WTC11 (cell line): ENCODE data around the gene PEAR1. TPM values are rescaled to one million over a fixed set of nuclear protein-coding genes. Genes with fewer than 3 reads are reported as not detected.
A peak's percentile ranks its signal among the peaks of the same experiment; 100 is the strongest.

Source experiments
- ATAC-seq: fragments of 200-7000 bp; cut with Tn5 transposase; 2 replicates; pipeline ENCODE4 v1.10.0; 2021; ENCODE audit warnings: mild to moderate bottlenecking, moderate library complexity
- CTCF ChIA-PET: fragments of 300-600 bp; sonication (Branson Sonifier 250); formaldehyde crosslinking; loops from one replicate; lab custom pipeline; 2021; ENCODE audit warnings: antibody characterized with exemption; lab: Charles Lee
- POLR2A ChIA-PET: fragments of 350-600 bp; sonication (Branson Sonifier 250); formaldehyde crosslinking; loops from one replicate; lab custom pipeline; 2021; ENCODE audit warnings: antibody characterized with exemption; lab: Charles Lee
- DNase-seq: peaks from one replicate; pipeline ENCODE4 v3.0.0; 2021; ENCODE audit warnings: low spot score
- H3K27ac Mint-ChIP-seq: 2 replicates; pipeline ENCODE4 v1.8.0; 2021; ENCODE audit warnings: mixed read lengths
- H3K27me3 Mint-ChIP-seq: 2 replicates; pipeline ENCODE4 v1.8.0; 2021; ENCODE audit warnings: low read depth, mild to moderate bottlenecking, moderate library complexity, mixed read lengths
- H3K36me3 Mint-ChIP-seq: 2 replicates; pipeline ENCODE4 v1.8.0; 2021; ENCODE audit warnings: mixed read lengths
- H3K4me1 Mint-ChIP-seq: 2 replicates; pipeline ENCODE4 v1.8.0; 2022; ENCODE audit warnings: mixed read lengths
- H3K4me3 Mint-ChIP-seq: 2 replicates; pipeline ENCODE4 v1.8.0; 2021; ENCODE audit warnings: mild to moderate bottlenecking, moderate library complexity, mixed read lengths
- H3K9me3 Mint-ChIP-seq: 2 replicates; pipeline ENCODE4 v1.8.0; 2021; ENCODE audit warnings: mixed read lengths
- ESRRA ChIP-seq: sonication (generic); formaldehyde crosslinking; IDR thresholded peaks from 2 replicates; pipeline ENCODE4 v1.8.1; 2022; ENCODE audit warnings: mild to moderate bottlenecking, missing genetic modification reagents, borderline replicate concordance
- FOXK1 ChIP-seq: sonication (generic); formaldehyde crosslinking; IDR thresholded peaks from 2 replicates; pipeline ENCODE4 v1.8.0; 2022; ENCODE audit warnings: mild to moderate bottlenecking, moderate library complexity, missing genetic modification reagents
- MYBL2 ChIP-seq: sonication (generic); formaldehyde crosslinking; IDR thresholded peaks from 2 replicates; pipeline ENCODE4 v1.8.1; 2023; ENCODE audit warnings: mild to moderate bottlenecking, moderate library complexity, missing genetic modification reagents
- NFE2L1 ChIP-seq: sonication (generic); formaldehyde crosslinking; IDR thresholded peaks from 2 replicates; pipeline ENCODE4 v1.8.1; 2023; ENCODE audit warnings: missing genetic modification reagents
- NFYB ChIP-seq: sonication (generic); formaldehyde crosslinking; conservative IDR thresholded peaks from 2 replicates; pipeline ENCODE4 v1.8.0; 2022; ENCODE audit warnings: low read depth, missing genetic modification reagents
- SP1 ChIP-seq: sonication (generic); formaldehyde crosslinking; conservative IDR thresholded peaks from 2 replicates; pipeline ENCODE4 v1.8.1; 2022; ENCODE audit warnings: missing genetic modification reagents
- TCF7 ChIP-seq: sonication (generic); formaldehyde crosslinking; IDR thresholded peaks from 2 replicates; pipeline ENCODE4 v1.8.0; 2022; ENCODE audit warnings: mild to moderate bottlenecking, low read depth, missing genetic modification reagents, moderate library complexity
- TP53 ChIP-seq: sonication (generic); formaldehyde crosslinking; IDR thresholded peaks from 2 replicates; pipeline ENCODE4 v1.8.1; 2023; ENCODE audit warnings: mild to moderate bottlenecking, missing genetic modification reagents
- ZNF423 ChIP-seq: fragments of 250-450 bp; sonication (Bioruptor Pico); IDR thresholded peaks from 2 replicates; pipeline ENCODE4 v2.1.2; 2022; ENCODE audit warnings: mild to moderate bottlenecking, moderate library complexity
- ZNF671 ChIP-seq: fragments of 250-450 bp; sonication (Bioruptor Pico); IDR thresholded peaks from 2 replicates; pipeline ENCODE4 v1.8.0; 2021; ENCODE audit warnings: mild to moderate bottlenecking
- total RNA-seq: library from RNA; stranded (reverse); gene quantifications from 3 replicates; pipeline ENCODE4 v1.2.3, GENCODE V29; 2021
- TF ChIP-seq, protein P1 (sequence below): sonication (generic); formaldehyde crosslinking; IDR thresholded peaks from 2 replicates; pipeline ENCODE4 v1.8.0; 2022; ENCODE audit warnings: mild to moderate bottlenecking, missing genetic modification reagents
- TF ChIP-seq, protein P2 (sequence below): fragments of 250-450 bp; sonication (Bioruptor Pico); conservative IDR thresholded peaks from 2 replicates; pipeline ENCODE4 v1.9.0; 2021; ENCODE audit warnings: mild to moderate bottlenecking
- TF ChIP-seq, protein P3 (sequence below): sonication (generic); formaldehyde crosslinking; IDR thresholded peaks from 2 replicates; pipeline ENCODE4 v1.8.1; 2023; ENCODE audit warnings: mild to moderate bottlenecking, missing genetic modification reagents, borderline replicate concordance
- TF ChIP-seq, protein P4 (sequence below): sonication (generic); formaldehyde crosslinking; IDR thresholded peaks from 2 replicates; pipeline ENCODE4 v1.8.0; 2022; ENCODE audit warnings: mild to moderate bottlenecking, missing genetic modification reagents

PEAR1 gene
- total RNA-seq, 1 experiment from 2014 or later = 1.6 TPM

DNA sequence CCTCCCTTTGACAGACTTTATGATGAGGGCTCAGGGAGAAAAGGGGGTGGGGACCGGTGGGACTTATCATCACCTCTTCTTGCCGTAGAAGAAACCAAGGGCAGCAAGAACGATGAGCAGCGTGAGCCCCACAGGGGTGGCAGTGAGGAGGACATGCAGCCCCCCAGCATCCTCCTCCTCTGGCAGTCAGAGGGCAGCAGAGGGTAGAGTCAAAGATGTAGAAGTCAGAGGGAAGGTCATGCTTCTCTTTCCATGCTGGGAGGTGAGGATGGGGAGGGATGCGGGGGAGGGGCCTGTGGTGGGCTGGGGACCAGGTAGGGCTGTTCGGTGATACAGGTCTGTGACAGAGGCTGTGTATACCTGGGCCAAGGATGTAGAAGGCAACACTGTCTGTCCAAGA lies 49.4 kb upstream of the PEAR1 start (continued):
- TF ChIP-seq ZNF671 (no peak), ZNF423 (CRISPR knock-in tag) (no peak), SP1 (CRISPR knock-in tag) (no peak), NFYB (CRISPR knock-in tag) (no peak)
- TF ChIP-seq, protein P1, sequence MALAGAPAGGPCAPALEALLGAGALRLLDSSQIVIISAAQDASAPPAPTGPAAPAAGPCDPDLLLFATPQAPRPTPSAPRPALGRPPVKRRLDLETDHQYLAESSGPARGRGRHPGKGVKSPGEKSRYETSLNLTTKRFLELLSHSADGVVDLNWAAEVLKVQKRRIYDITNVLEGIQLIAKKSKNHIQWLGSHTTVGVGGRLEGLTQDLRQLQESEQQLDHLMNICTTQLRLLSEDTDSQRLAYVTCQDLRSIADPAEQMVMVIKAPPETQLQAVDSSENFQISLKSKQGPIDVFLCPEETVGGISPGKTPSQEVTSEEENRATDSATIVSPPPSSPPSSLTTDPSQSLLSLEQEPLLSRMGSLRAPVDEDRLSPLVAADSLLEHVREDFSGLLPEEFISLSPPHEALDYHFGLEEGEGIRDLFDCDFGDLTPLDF (CRISPR knock-in tag) = no peak
- TF ChIP-seq, protein P2, sequence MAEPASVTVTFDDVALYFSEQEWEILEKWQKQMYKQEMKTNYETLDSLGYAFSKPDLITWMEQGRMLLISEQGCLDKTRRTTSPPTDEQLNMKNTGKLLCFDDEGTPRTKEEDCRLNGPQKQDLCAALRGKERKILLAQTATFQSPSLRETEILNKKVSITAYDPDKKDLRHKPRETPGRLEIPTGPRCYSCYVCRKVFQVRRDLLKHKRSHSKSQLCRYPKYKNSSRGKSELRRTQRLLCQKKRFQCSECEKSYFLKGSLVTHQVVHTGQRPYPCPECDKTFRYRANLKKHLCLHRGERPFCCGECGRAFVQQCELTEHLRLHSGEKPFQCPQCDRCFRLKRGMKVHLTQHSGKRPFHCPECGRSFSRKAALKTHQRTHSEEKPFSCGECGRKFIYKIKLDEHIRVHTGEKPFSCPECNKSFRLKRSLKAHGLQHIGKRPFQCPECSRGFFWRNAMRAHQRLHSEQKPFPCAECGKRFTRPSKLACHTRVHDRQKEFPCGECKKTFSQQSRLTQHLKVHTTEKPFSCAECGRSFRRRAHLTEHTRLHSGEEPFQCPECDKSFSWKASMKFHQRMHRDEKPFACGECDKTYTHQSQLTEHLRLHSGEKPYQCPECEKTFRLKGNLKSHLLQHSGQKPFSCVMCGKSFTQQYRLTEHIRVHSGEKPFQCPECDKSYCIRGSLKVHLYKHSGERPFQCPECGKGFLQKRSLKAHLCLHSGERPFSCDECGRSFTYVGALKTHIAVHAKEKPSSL = no peak

DNA sequence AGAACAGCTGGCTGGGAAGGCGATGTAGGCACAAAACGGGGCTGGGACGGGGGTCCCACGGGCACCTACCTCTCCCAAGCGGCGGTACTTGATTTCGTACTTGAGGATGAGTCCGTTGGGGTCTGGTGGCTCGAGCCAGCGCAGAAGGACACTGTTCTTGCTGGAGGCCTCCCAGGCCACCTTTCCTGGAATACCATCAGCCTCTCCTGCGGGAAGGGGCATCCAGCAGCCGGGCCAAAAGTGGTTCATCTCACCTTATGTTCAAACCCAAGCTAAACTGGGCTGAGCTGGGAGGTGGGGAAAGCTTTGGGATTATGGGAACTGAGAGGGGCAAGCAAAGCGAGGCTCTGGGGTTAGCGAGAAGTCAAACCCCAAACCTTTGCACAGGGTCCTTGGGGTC lies 48.9 kb upstream of the PEAR1 start:
- DNase-seq = no peak
- no peaks in the 10 kb centered on the region for H3K9me3 Mint-ChIP-seq
- no peaks in the 10 kb centered on the region for H3K36me3 Mint-ChIP-seq
- CTCF ChIA-PET = interaction anchor here (0.7 to 1.3 kb wide), 5 partner anchors 13 to 46 kb away, joined by 3 to 18 read pairs (median 4); partner anchors contain the start of genes INSRR and NTRK1
- H3K4me1 Mint-ChIP-seq = peaks cover 18% of the 10 kb centered on the region
- ATAC-seq = no peak
- peaks cover 87% of the 10 kb centered on the region for H3K27me3 Mint-ChIP-seq
- TF ChIP-seq MYBL2 (0 out of 2 replicates have a peak, but pooled peaks have one; percentile 15), ESRRA (CRISPR knock-in tag) (no peak)
- TF ChIP-seq, protein P3, sequence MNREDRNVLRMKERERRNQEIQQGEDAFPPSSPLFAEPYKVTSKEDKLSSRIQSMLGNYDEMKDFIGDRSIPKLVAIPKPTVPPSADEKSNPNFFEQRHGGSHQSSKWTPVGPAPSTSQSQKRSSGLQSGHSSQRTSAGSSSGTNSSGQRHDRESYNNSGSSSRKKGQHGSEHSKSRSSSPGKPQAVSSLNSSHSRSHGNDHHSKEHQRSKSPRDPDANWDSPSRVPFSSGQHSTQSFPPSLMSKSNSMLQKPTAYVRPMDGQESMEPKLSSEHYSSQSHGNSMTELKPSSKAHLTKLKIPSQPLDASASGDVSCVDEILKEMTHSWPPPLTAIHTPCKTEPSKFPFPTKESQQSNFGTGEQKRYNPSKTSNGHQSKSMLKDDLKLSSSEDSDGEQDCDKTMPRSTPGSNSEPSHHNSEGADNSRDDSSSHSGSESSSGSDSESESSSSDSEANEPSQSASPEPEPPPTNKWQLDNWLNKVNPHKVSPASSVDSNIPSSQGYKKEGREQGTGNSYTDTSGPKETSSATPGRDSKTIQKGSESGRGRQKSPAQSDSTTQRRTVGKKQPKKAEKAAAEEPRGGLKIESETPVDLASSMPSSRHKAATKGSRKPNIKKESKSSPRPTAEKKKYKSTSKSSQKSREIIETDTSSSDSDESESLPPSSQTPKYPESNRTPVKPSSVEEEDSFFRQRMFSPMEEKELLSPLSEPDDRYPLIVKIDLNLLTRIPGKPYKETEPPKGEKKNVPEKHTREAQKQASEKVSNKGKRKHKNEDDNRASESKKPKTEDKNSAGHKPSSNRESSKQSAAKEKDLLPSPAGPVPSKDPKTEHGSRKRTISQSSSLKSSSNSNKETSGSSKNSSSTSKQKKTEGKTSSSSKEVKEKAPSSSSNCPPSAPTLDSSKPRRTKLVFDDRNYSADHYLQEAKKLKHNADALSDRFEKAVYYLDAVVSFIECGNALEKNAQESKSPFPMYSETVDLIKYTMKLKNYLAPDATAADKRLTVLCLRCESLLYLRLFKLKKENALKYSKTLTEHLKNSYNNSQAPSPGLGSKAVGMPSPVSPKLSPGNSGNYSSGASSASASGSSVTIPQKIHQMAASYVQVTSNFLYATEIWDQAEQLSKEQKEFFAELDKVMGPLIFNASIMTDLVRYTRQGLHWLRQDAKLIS = no peak
- POLR2A ChIA-PET = no interaction called here
- no peak overlapping the region for H3K27ac Mint-ChIP-seq
- H3K4me3 Mint-ChIP-seq = peak overlapping the region; percentile 72

DNA sequence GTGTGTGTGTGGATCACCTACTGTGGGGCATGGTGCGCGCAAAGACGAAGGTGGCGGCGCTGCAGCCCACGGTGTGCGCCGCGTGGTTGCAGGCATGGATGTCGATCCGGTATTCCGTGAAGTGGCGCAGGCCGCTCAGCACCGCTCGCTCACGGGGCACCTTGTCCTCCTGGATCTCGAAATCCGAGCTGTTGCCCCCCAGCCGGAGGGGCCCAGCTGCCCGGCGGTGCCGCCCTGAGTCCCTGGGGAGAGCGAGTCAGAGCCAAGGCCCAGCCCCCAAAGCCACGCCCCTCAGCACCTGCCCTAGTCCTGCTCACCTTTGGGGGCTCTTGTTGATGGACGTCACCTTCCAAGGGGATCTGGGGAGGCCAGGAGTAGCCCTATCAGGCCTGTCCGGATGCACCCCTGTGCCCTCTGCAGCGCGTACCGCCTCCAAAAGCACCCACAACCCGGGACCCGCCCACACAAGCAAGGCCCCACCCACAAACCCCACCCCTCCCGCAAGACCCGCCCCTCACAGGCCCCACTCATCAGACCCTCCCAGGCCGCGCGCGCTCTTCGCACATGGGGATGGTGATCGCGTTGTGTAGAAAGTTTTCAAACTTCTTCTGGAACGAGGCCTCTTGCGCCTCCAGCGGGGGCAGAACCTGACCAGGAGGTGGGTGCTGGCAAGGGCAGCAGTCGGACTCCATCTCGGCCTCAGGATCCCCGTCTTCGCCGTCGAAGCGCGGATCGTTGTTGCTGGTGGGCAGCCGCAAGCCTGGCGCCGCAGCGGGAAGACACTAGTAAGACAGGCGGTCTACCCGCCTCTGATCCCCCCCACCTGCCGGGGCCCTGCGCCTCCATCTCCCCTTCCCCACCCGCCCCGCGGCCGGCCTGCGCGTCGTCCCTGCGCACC lies 48.2 kb upstream of the PEAR1 start:
- H3K27ac Mint-ChIP-seq = no peak overlapping the region
- peak; percentile 53 for ATAC-seq

More for the DNA sequence above, 48.2 kb upstream of the PEAR1 start:
- no peaks in the 10 kb centered on the region for H3K9me3 Mint-ChIP-seq
- CTCF ChIA-PET = interaction anchor here (0.7 to 6.1 kb wide), 7 partner anchors 12 to 75 kb away, joined by 3 to 81 read pairs (median 4); partner anchors contain the start of genes INSRR, LRRC71 and NTRK1
- DNase-seq = peak; percentile 54
- TF ChIP-seq FOXK1 (CRISPR knock-in tag) (no peak), SP1 (CRISPR knock-in tag) (peak; percentile 32; the same call in 1 of the 2 replicates), TP53 (CRISPR knock-in tag) (0 out of 2 replicates have a peak, but pooled peaks have one; percentile 28), TCF7 (CRISPR knock-in tag) (no peak), NFE2L1 (CRISPR knock-in tag) (no peak)
- TF ChIP-seq, protein P4, sequence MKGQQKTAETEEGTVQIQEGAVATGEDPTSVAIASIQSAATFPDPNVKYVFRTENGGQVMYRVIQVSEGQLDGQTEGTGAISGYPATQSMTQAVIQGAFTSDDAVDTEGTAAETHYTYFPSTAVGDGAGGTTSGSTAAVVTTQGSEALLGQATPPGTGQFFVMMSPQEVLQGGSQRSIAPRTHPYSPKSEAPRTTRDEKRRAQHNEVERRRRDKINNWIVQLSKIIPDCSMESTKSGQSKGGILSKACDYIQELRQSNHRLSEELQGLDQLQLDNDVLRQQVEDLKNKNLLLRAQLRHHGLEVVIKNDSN (CRISPR knock-in tag) = 0 out of 2 replicates have a peak, but pooled peaks have one; percentile 14
- H3K4me1 Mint-ChIP-seq = peaks cover 16% of the 10 kb centered on the region
- H3K27me3 Mint-ChIP-seq = peaks cover 94% of the 10 kb centered on the region
- POLR2A ChIA-PET = no interaction called here
- no peaks in the 10 kb centered on the region for H3K36me3 Mint-ChIP-seq
- peak overlapping the region; percentile 72 for H3K4me3 Mint-ChIP-seq
